Tibial nerve (tissue), 4 donors: ENCODE results near the gene HS2ST1. TPM values are rescaled to one million over a fixed set of nuclear protein-coding genes. Genes with fewer than 3 reads are reported as not detected.

Experiments
- DNase-seq, 2 donors: peaks; one replicate each; pipeline ENCODE4 v3.0.0-alpha.2; 2019; ENCODE audit warnings: low spot score in 2 of 2
- H3K27ac ChIP-seq, 4 donors: fragments of 200-600 bp; sonication (generic) in 3 of 4; one replicate each; pipeline ENCODE4 v1.5.1; 2017 to 2019; ENCODE audit warnings: mild to moderate bottlenecking in 1 of 4
- H3K27me3 ChIP-seq, 2 donors: fragments of 200-600 bp; sonication (generic) in 1 of 2; one replicate each; pipeline versions ENCODE4 v1.5.1 to v1.6.0; 2017 to 2019
- H3K36me3 ChIP-seq, 3 donors: fragments of 200-600 bp; sonication (generic); one replicate each; pipeline ENCODE4 v1.5.1; 2018 to 2019
- H3K4me1 ChIP-seq, 4 donors: fragments of 200-600 bp; sonication (generic) in 3 of 4; one replicate each; pipeline ENCODE4 v1.5.1; 2017 to 2019
- H3K4me3 ChIP-seq, 4 donors: fragments of 200-600 bp; sonication (generic) in 3 of 4; one replicate each; pipeline ENCODE4 v1.5.1; 2017 to 2019; ENCODE audit warnings: mild to moderate bottlenecking in 1 of 4, moderate library complexity in 1 of 4
- H3K9me3 ChIP-seq, 4 donors: fragments of 200-600 bp; sonication (generic) in 3 of 4; one replicate each; pipeline ENCODE4 v1.5.1; 2017 to 2019
- CTCF ChIP-seq, 5 experiments: fragments of 200-600 bp in 3 of 5; fragments of 450-650 bp in 2 of 5; sonication (generic) in 3 of 5; IDR thresholded peaks; one replicate each; pipeline ENCODE4 v1.5.1; 2016 to 2019; ENCODE audit warnings: antibody characterized with exemption in 5 of 5, mild to moderate bottlenecking in 3 of 5, moderate library complexity in 2 of 5
- EP300 ChIP-seq, 2 donors: sonication (generic); formaldehyde crosslinking; IDR thresholded peaks; one replicate each; pipeline ENCODE4 v1.6.1; 2017; ENCODE audit warnings: antibody characterized with exemption in 2 of 2, mild to moderate bottlenecking in 1 of 2
- POLR2A ChIP-seq, 2 donors: fragments of 450-650 bp; IDR thresholded peaks; one replicate each; pipeline ENCODE4 v1.6.1; 2017; ENCODE audit warnings: antibody characterized with exemption in 2 of 2, mild to moderate bottlenecking in 2 of 2, moderate library complexity in 2 of 2
- WGBS, 2 donors: methylation state at CpG; one replicate each; pipeline ENCODE4 v1.1.5; 2018; 5-methylcytosine and 5-hydroxymethylcytosine counted together
- total RNA-seq, 4 donors: library from RNA; depleted of rRNA; stranded (reverse); fragments of >200 nt; gene quantifications; one replicate each; pipeline ENCODE4 v1.1.0, GENCODE V29; 2016

The HS2ST1 gene
- total RNA-seq, 4 donors from 2014 or later: 10.3 to 12.9 (median 11.2) TPM

- Histone ChIP-seq H3K4me3 (peak overlapping the region; percentile 26 to 56 (median 52)), H3K9me3 (no peaks in the 10 kb centered on the region), H3K36me3 (no peaks in the 10 kb centered on the region), H3K27me3 (no peaks in the 10 kb centered on the region), H3K4me1 (peaks cover 0 to 65% (median 20%) of the 10 kb centered on the region in 4 donors), H3K27ac (peak overlapping the region; percentile 55 to 93 (median 80))
- TF ChIP-seq POLR2A (IDR thresholded peaks at IDR 0.05) (peak in 1 of 2 donors; percentile 19), CTCF (IDR thresholded peaks at IDR 0.05) (peak; percentile 87 to 95 (median 92)), EP300 (IDR thresholded peaks at IDR 0.05) (peak in 1 of 2 donors; percentile 67)
- 0 to 1% methylated on average over 23 to 29 of the region's 32 CpGs for WGBS, 2 donors
- peak; percentile 64 to 75 for DNase-seq
These were observed 217.4 kb downstream of the HS2ST1 start for GRCh38 chr1:87131809-87132283.

- Histone ChIP-seq H3K27me3 (no peaks in the 10 kb centered on the region), H3K36me3 (no peaks in the 10 kb centered on the region), H3K27ac (peak overlapping the region; percentile 55 to 93 (median 80)), H3K9me3 (no peaks in the 10 kb centered on the region), H3K4me3 (peak overlapping the region; percentile 26 to 56 (median 52)), H3K4me1 (peaks cover 0 to 65% (median 20%) of the 10 kb centered on the region in 4 donors)
- DNase-seq: no peak
- 30 to 39% methylated on average over 35 to 45 of the region's 47 CpGs for WGBS, 2 donors
- TF ChIP-seq EP300 (IDR thresholded peaks at IDR 0.05) (no peak), POLR2A (IDR thresholded peaks at IDR 0.05) (no peak), CTCF (IDR thresholded peaks at IDR 0.05) (no peak)
These were observed 217.9 kb downstream of the HS2ST1 start for GRCh38 chr1:87132284-87132870.

- Histone ChIP-seq H3K27me3 (no peaks in the 10 kb centered on the region), H3K36me3 (peaks cover 0 to 2% (median 0%) of the 10 kb centered on the region in 3 donors), H3K4me1 (peaks cover 0 to 58% (median 20%) of the 10 kb centered on the region in 4 donors), H3K9me3 (no peaks in the 10 kb centered on the region), H3K27ac (peak overlapping the region in 3 of 4 donors; percentile 28 to 93 (median 87)), H3K4me3 (no peak overlapping the region)
- DNase-seq: no peak
- 47 to 60% methylated on average over 5 to 6 of the region's 6 CpGs for WGBS, 2 donors
- TF ChIP-seq CTCF (IDR thresholded peaks at IDR 0.05) (no peak), EP300 (IDR thresholded peaks at IDR 0.05) (no peak), POLR2A (IDR thresholded peaks at IDR 0.05) (no peak)
These were observed 219.6 kb downstream of the HS2ST1 start for GRCh38 chr1:87134061-87134460.

- Histone ChIP-seq H3K27me3 (no peaks in the 10 kb centered on the region), H3K27ac (peak overlapping the region in 3 of 4 donors; percentile 28 to 93 (median 87)), H3K4me1 (peaks cover 0 to 53% (median 20%) of the 10 kb centered on the region in 4 donors), H3K36me3 (peaks cover 0 to 6% (median 0%) of the 10 kb centered on the region in 3 donors), H3K4me3 (no peak overlapping the region), H3K9me3 (no peaks in the 10 kb centered on the region)
- TF ChIP-seq CTCF (IDR thresholded peaks at IDR 0.05) (no peak), EP300 (IDR thresholded peaks at IDR 0.05) (peak in 1 of 2 donors; percentile 29)
- 40 to 44% methylated on average over 9 of the region's 9 CpGs for WGBS, 2 donors
- DNase-seq: no peak
These were observed 220.3 kb downstream of the HS2ST1 start for GRCh38 chr1:87134625-87135328.

- 61 to 63% methylated on average over 11 of the region's 11 CpGs for WGBS, 2 donors
- peaks cover 0 to 6% (median 0%) of the 10 kb centered on the region in 3 donors for H3K36me3 ChIP-seq
- H3K27ac ChIP-seq: peak overlapping the region in 2 of 4 donors; percentile 87 to 93
- TF ChIP-seq POLR2A (IDR thresholded peaks at IDR 0.05) (no peak), CTCF (IDR thresholded peaks at IDR 0.05) (no peak), EP300 (IDR thresholded peaks at IDR 0.05) (no peak)
- no peak overlapping the region for H3K4me3 ChIP-seq
- H3K27me3 ChIP-seq: no peaks in the 10 kb centered on the region
- DNase-seq: no peak
- H3K9me3 ChIP-seq: no peaks in the 10 kb centered on the region
- peaks cover 0 to 47% (median 20%) of the 10 kb centered on the region in 4 donors for H3K4me1 ChIP-seq
These were observed 220.9 kb downstream of the HS2ST1 start for GRCh38 chr1:87135329-87135712.
